Measurements from ENCODE around the gene DCAF17.

The DCAF17 gene

DNA sequence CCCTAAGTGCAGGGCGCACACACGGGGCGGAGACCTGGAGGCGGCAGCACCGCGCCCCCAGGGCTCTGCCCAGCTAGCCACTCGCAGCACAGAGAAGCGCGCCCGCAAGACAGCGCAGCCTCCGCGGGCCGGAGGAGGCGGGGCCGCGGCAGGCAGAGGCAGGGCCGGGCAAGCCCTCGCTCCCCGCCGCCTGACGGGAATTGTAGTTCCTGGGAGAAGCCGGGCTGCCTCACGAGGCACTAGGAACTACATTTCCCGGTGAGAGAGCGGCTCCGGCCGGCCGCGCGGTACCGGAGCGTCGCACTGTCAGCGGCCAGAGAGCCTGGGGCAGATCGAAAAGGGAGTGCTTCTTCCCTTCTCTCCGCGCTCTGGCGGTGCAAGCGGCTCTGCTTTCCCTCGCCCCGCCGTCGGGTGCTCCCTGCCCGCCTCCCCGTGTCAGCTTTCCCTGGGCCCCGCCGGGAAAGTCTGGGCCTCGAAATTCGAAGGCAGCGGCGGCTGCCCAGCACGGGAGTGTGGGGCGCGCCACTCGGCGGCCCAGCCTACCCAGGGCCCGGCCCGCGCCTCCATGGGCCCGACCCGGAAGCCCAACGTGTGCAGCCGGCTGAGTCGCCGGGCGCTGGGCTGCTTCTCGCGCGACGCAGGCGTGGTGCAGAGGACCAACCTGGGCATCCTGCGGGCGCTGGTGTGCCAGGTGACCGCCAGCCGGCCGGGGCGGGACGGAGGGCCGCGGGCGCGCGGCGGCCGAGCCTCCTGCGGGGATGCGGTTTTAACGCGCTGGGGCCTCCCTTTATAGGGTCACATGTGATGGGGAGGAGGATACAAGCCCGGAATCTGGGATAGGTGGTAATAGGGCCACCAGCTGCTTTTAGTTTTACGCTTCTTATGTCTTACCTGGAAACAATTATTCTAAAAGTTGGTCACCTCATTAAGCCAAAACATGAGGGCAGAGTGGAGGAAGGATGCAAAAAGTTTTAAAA is at the start of gene DCAF17:
Gene DCAF17, plus strand, starts transcription at position 214 of the 977 bp plus-strand sequence. Its CDS starts 352 bp downstream, at position 566.
- peak; percentile 94 for DNase-seq

DNA sequence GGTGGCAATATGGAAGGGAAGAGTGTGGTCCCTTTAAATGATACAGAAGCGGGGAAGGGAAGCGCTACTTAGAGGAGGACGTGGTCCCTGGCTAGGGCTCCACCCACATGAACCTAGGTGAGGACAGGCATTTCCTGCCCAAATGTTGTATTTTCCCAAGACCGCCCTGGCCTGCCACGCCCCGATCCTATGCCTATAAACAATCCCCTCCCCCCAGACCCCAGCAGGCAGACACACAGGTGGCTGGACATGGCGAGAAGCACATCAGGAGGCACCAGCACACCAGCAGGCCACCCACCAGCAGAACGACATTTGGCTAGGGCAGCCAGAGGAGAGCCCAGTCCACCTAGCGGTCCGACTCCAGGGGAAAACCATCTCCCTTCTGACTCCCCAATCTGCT is 47.4 kb upstream of the DCAF17 start:
- DNase-seq: no peak

GRCh38 chr2:171387052-171387451 is 47.0 kb upstream of the DCAF17 start:
- DNase-seq: no peak

- DNase-seq: no peak
These were observed 44.7 kb upstream of the DCAF17 start for GRCh38 chr2:171389325-171389724.

GRCh38 chr2:171389780-171390179 is 44.2 kb upstream of the DCAF17 start:
- no peak for DNase-seq

- DNase-seq: no peak
These were observed 43.0 kb upstream of the DCAF17 start for GRCh38 chr2:171390941-171391516.

GRCh38 chr2:171391532-171391931 is 42.5 kb upstream of the DCAF17 start:
- no peak for DNase-seq

- no peak for DNase-seq
These were observed 40.5 kb upstream of the DCAF17 start for GRCh38 chr2:171393487-171393886.

GRCh38 chr2:171394164-171394740 is 39.8 kb upstream of the DCAF17 start:
- no peak for DNase-seq

DNA sequence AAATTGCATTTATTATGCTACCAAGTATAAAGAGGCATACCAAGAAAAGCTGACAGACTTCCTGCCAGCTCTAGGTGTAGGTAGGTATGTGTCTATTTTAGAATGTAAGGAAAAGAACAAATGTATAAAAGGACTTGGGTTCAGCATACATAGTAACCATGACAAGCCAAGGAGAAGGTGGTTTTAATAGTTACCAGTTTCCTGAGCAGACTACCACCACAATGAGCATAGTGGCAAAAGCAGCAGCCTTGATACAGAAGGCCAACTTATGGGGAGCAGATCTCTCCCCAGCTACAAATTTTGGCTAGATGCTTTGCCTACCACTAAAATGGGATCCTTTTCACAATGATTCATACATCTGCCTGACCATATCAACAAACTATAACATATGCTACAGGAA is 34.7 kb upstream of the DCAF17 start:
- no peak for DNase-seq

- no peak for DNase-seq
These were observed 33.6 kb upstream of the DCAF17 start for GRCh38 chr2:171400395-171400794.

DNA sequence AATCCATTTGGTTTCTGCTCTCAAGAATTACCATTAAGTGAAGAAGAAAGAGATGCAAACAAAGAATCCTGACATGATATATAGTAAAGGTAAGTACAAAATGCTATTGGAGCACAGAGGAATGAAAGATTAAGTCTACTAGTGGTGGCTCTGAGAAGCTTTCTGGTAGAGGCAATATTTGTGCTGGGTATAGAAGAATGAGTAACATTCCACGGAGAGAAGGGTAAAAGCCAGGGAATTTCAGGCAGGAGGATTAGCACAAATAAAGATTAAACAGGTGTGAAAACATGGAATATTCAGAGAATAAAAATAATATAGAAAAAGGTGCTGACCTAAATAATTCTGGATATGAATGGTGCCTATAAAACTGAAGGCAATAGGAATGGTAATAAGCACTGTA is 32.1 kb upstream of the DCAF17 start:
- no peak for DNase-seq

DNA sequence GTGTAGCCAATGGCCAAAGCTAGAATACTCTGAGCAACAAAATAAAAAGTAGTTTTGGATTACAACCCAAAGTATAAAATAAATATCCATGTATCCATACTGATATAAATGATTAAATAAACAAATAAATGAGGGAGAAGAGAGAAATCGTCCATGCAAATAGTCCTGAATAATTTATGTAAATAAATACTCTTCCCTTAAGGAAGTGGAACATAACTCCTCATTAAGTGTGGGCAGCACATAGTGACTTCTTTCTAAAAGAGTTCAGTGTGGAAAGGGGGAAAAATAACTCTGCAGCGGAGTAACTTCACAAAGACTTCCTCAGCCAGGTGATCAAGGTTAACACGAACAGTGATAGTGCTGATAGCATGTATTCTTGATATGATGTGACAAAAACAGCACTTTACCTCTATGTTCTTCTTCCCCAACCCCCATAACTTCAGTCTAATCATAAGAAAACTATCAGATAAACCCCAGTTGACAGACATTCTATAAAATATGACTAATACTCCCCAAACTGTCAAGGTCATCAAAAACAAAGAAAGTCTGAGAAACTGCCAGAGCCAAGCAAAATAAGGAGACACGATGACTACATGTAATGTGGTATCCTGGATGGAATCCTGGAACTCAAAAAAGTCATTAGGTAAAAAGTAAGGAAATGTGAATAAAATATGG is 31.0 kb upstream of the DCAF17 start:
- DNase-seq: no peak

GRCh38 chr2:171404261-171404660 is 29.8 kb upstream of the DCAF17 start:
- no peak for DNase-seq

DNA sequence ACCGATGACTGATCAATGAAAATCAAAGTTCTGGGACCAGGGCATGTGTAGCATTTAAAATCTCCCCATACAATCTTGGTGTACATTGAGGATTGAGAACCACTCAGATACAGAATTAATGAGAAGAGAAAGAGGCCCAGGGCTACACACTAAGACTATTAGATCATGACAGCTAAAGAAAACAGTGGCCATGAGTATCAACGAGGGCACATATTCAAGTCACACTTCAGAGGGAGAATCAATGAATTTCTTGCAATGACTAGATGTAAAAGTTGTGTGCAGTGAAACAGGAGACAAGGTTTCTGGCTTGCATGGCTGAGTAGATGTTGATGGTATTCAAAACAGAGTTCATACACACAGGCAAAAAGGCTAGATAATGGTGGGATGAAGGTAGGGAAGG is 29.3 kb upstream of the DCAF17 start:
- no peak for DNase-seq

DNA sequence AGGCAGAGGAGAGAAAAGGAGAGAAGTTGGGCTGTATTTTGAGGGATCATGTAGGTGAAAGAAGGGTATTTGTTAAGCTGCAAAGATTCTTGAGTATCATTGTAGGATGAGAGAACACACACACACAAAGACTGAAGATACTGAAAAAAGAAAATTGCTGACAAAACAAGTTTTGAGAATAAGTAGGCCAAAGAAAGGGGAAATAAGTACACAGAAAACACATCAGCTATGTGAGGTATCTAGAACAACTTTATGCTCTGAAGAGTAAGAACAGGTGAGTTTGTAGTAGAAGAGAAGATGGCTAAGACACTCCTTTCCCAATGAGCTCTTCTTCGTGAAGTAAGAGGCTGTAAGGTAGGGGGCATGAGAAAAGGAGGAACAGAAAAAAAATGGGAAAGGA is 28.5 kb upstream of the DCAF17 start:
- DNase-seq: no peak

DNA sequence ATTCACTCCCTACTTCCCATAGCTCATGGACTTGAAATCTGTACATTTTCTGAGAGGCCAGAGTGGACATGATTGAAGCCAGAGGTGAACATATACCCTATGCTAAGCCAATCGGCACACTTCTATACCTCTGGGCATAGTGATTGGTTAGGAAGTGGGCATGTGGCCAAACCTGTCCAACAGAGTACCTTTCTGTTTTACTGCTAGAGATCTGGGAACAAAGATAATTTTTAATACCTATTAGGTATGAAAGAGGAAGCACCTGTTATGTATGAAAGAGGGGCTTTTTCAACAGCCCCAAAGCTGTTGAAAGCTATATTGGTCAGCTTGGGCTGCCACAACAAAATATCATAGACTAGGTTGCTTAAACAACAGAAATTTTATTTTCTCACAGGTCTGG is 28.0 kb upstream of the DCAF17 start:
- no peak for DNase-seq

DNA sequence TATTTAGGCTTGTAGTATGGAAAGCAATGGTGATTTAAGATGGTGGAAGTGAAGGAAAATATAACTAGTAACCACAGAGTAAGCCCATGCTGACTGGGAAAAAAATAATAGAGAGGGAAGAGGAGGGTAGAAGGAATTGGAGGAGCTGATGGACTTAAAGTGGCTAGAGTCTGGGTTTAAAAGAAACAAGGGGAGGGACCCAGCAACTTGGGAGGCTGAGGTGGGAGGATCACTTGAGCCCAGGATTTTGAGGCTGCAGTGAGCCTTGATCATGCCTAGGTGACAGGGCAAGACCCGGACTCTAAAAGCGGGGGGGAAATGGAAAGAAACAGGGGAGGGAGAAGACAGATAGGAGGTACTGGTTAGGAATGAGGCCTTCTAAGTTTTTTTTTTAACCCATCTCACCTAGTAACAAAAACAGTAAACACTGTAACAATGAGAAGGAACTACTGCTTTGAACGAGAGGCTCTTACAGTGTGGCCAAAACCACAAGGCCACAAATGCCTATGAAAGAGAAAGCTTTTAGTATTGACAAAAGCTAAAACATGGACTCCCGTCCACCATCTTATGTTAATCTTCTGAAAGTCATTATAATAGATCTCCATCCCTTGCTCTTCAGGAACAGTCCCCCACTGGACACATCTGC is 26.9 kb upstream of the DCAF17 start:
- DNase-seq: no peak

GRCh38 chr2:171407676-171408044 is 26.4 kb upstream of the DCAF17 start:
- no peak for DNase-seq

- DNase-seq: no peak
These were observed 24.5 kb upstream of the DCAF17 start for GRCh38 chr2:171409436-171409971.

DNA sequence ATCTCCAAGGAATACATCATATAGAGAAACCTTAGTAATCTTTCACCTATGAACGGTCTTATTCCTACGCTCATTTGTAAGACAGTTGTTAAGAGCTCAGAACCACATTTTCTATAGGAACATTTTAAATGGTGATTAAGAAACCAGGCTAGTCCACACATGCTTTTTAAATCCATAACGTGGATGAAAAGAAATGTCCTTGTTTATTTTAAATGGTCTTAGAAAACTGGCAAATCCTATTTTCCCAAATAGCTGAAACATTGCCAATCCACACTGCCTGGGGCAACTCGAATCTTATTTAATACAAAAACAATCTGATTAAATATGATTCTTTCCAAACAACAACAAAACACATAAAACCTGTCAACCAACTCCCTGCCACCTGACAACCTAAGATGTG is 23.9 kb upstream of the DCAF17 start:
- DNase-seq: no peak

DNA sequence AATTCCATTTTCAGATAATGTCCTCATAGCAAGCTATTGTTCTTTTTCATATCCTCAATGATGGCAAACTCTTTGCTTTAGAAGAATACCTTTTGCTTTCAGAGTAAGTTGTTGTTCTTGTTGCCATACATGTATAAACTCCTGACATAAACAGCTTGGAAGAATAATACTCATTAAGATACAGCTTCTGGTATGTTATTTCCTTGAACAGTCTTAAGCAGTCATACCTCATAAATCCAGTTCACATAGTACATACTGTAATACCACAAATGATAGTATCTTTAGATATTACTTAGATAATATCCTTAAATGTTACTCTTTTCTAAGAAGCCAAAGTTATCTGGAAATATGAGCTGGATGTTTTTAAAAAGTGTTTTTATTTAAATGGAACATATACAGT is 23.4 kb upstream of the DCAF17 start:
- DNase-seq: no peak

DNA sequence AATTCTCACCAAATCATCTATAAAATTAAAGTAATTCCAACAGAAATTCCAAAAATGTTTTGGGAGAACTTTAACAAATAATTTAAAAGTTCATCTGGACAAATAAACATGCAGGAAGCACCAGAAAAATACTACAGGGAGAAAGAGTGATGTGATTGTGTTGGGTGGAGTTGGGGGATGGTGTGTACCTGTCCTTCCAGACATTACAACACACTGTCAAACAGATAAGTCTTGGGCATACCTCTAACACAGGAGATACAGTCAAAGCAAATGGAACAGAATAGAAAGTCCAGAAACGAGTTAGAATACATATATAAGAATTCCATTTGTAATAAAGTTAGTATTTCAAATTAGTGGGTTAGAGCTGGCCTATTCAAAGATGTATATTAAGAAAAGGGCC is 22.8 kb upstream of the DCAF17 start:
- DNase-seq: no peak
